Endothelial cell (in vitro differentiated cells): Measurements from ENCODE around the gene NAP1L4. TPM values are rescaled to one million over a fixed set of nuclear protein-coding genes. Genes with fewer than 3 reads are reported as not detected.
"Not testable (repeated sequence)": the region's sequence is repeated elsewhere in the genome, so short reads cannot be mapped to it uniquely, and the experiment has no call there.

ENCODE experiments used
- DNase-seq: peaks from one replicate; pipeline ENCODE4 v3.0.0; 2021; ENCODE audit warnings: low spot score
- H3K27ac Mint-ChIP-seq: one replicate; pipeline ENCODE4 v1.8.0; 2021; ENCODE audit warnings: mixed read lengths, inconsistent platforms; ENCODE audit not compliant: unreplicated experiment
- H3K27me3 Mint-ChIP-seq: one replicate; pipeline ENCODE4 v1.8.0; 2021; ENCODE audit warnings: mild to moderate bottlenecking, moderate library complexity, mixed read lengths, inconsistent platforms; ENCODE audit not compliant: unreplicated experiment
- H3K36me3 Mint-ChIP-seq: one replicate; pipeline ENCODE4 v1.8.0; 2021; ENCODE audit warnings: mild to moderate bottlenecking, low read depth, mixed read lengths, inconsistent platforms; ENCODE audit not compliant: unreplicated experiment
- H3K4me1 Mint-ChIP-seq: one replicate; pipeline ENCODE4 v1.8.0; 2021; ENCODE audit warnings: mild to moderate bottlenecking, mixed read lengths, inconsistent platforms; ENCODE audit not compliant: unreplicated experiment
- H3K4me3 Mint-ChIP-seq: one replicate; pipeline ENCODE4 v1.8.0; 2021; ENCODE audit warnings: mild to moderate bottlenecking, mixed read lengths, inconsistent platforms; ENCODE audit not compliant: unreplicated experiment
- H3K9me3 Mint-ChIP-seq: one replicate; pipeline ENCODE4 v1.8.0; 2021; ENCODE audit warnings: mixed read lengths, inconsistent platforms; ENCODE audit not compliant: unreplicated experiment
- total RNA-seq: library from RNA; stranded (reverse); fragmentation: NEBNext Ultra II Directional; extraction: Animal tissue kit (Norgen Biotek cat#: 25700); gene quantifications from one replicate; pipeline ENCODE4 v1.2.1, GENCODE V29; 2021; ENCODE audit not compliant: unreplicated experiment
- TF ChIP-seq, protein P1 (sequence below): fragments of 200-600 bp; sonication (generic); IDR thresholded peaks from one replicate; pipeline ENCODE4 v1.5.0; 2021; ENCODE audit warnings: antibody characterized with exemption; ENCODE audit not compliant: unreplicated experiment

Gene NAP1L4
- total RNA-seq, 1 donor from 2014 or later, result 148 TPM

DNA sequence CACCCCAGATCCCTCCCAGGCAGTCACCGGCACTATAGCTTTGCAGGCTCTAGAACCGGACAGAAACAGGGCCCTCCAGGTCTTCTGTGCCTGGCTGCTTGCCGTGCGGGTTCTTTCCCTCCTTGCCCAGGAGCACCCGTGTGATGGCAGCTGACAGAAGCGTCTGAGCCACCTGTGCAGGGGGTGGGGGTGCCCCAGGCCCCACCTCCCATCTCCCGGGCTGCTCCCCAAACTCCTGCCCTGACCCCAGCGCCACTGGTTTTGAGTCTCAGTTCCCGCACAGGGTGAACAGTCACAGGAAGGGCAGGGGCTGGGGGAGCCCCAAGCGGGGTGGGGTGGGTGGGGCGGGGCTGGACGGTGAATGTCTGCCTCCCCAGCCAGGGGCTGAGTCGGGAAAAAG, 49.7 kb downstream of the NAP1L4 start:
- Mint-ChIP-seq H3K4me3 (no peak overlapping the region), H3K36me3 (peaks cover 24% of the 10 kb centered on the region), H3K9me3 (peaks cover 11% of the 10 kb centered on the region), H3K4me1 (peaks cover 18% of the 10 kb centered on the region), H3K27me3 (peaks cover 13% of the 10 kb centered on the region), H3K27ac (no peak overlapping the region)
- TF ChIP-seq, protein P1, sequence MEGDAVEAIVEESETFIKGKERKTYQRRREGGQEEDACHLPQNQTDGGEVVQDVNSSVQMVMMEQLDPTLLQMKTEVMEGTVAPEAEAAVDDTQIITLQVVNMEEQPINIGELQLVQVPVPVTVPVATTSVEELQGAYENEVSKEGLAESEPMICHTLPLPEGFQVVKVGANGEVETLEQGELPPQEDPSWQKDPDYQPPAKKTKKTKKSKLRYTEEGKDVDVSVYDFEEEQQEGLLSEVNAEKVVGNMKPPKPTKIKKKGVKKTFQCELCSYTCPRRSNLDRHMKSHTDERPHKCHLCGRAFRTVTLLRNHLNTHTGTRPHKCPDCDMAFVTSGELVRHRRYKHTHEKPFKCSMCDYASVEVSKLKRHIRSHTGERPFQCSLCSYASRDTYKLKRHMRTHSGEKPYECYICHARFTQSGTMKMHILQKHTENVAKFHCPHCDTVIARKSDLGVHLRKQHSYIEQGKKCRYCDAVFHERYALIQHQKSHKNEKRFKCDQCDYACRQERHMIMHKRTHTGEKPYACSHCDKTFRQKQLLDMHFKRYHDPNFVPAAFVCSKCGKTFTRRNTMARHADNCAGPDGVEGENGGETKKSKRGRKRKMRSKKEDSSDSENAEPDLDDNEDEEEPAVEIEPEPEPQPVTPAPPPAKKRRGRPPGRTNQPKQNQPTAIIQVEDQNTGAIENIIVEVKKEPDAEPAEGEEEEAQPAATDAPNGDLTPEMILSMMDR, result no peak
- DNase-seq, result no peak

DNA sequence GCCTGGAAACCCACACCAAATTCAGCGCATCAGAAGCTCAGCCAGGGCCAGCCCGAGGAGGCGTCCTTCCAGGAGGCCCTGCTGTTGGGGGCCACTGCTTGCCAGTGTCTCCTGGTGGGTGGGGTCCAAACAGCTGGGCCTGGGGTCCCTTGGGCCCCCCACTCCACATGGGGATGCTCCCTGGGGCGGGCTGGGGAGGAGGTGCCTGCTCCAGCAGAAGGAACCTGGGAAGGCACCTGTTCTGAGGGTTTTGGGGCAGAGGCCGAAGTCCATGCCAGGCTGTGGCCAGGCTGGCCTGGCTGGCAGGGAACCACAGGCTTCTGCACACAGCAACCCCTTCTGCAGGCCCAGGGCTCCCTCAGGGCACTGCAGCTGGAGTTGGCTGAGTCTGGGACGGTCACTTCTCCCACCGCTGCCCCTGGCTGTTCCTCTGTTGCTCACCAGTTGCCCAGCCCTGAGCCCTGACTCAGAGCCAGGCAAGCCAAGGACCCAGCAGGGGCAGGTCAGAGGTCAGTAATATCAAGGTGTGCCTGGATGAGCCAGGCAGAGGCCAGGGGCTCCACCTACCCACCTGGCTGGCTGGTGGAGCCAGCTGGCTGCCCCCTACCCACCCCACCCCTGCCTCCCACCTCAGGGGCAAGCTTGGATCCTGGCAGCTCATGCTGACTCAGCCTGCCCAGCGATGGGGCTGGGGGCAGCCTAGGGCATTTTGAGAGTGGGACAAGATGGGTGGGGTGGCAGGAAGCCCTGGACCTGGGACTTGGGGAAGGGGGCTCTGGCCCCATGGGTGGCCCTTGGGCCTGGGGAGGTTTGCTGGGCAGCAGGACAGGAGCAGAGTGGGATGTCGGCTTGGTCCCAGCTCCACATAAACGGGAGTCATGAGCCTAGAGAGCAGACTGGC, 51.0 kb downstream of the NAP1L4 start:
- no peak for DNase-seq
- H3K27me3 Mint-ChIP-seq, result peaks cover 11% of the 10 kb centered on the region
- H3K4me1 Mint-ChIP-seq, result peaks cover 12% of the 10 kb centered on the region
- peaks cover 14% of the 10 kb centered on the region for H3K9me3 Mint-ChIP-seq
- H3K4me3 Mint-ChIP-seq, result no peak overlapping the region
- H3K27ac Mint-ChIP-seq, result no peak overlapping the region
- peaks cover 19% of the 10 kb centered on the region for H3K36me3 Mint-ChIP-seq
- TF ChIP-seq, protein P1, result no peak

DNA sequence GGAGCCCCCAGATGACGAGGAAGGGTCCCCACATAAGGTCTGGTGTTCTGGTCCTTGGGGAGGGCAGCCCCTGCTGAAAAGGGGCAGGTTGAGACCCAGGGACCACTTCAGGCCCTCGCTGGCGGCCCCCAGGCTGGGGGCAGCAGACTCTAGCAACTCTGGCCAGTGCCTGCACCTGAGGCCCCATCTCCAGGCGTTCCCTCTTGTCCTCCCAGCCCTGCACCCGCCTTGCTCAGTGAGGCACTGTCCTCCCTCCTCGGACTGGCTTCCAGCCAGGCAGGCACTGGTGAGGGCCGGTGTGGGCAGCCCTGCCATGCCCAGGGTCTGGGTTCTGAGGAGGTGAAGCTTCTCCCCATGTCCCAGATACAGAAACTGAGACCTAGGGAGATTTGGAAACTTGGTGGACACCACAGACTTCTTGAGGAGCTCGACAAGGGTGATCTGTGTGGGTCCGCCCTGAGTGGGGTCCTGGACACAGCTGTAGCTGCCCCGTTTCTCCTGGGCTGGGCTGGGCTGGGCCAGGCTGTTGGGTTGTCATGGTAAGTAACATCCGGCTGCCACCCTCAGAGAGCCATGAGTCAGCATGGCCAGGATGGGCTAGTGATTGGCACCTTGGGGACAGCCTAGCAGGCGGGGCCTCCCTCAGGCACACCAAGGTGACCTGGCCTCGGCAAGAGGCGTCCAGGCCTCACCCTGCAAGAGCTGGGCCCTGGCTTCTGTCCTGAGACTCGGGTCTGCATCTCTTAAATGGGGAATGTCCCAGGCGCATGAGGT, 51.8 kb downstream of the NAP1L4 start:
- Mint-ChIP-seq H3K4me1 (peaks cover 5% of the 10 kb centered on the region), H3K27ac (no peak overlapping the region), H3K27me3 (peaks cover 11% of the 10 kb centered on the region), H3K36me3 (peaks cover 19% of the 10 kb centered on the region), H3K9me3 (peaks cover 14% of the 10 kb centered on the region), H3K4me3 (no peak overlapping the region)
- TF ChIP-seq, protein P1, result no peak
- no peak for DNase-seq

DNA sequence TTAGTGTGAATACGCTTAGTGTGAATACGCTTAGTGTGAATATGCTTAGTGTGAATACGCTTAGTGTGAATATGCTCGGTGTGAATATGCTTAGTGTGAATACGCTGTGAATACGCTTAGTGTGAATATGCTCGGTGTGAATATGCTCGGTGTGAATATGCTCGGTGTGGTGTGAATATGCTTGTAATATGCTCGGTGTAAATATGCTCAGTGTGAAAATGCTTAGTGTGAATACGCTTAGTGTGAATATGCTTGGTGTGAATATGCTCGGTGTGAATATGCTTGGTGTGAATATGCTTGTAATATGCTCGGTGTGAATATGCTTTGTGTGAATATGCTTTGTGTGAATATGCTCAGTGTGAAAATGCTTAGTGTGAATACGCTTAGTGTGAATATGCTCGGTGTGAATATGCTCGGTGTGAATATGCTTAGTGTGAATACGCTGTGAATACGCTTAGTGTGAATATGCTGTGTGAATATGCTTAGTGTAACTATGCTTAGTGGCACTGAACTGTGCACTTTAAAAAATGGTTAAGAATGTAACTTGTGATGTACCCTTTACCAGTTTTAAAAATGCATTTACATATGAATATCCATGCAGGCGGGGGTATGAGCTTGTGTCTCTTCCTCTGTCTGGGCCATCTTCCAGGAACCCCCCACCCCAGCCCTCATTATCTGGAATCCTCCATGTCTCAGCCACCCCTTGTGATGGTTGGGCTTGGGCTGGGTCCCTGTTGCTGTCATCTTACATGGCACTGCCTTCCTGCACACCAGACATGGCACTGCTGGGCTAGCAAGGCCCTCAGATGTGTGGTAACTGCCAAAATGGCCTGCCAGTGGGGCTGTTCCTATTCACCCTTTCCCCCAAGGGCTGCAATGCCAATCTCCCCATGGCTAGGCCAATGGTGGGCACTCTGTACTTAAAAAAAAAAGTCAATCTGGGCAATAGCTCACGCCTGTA, 53.4 kb downstream of the NAP1L4 start:
- not testable (repeated sequence) for H3K4me1 Mint-ChIP-seq, DNase-seq
- H3K4me3 Mint-ChIP-seq, result peak overlapping the region; percentile 4
- H3K9me3 Mint-ChIP-seq, result peaks cover 14% of the 10 kb centered on the region
- peak overlapping the region; percentile 27 for H3K27ac Mint-ChIP-seq
- peaks cover 11% of the 10 kb centered on the region for H3K27me3 Mint-ChIP-seq
- peaks cover 19% of the 10 kb centered on the region for H3K36me3 Mint-ChIP-seq

DNA sequence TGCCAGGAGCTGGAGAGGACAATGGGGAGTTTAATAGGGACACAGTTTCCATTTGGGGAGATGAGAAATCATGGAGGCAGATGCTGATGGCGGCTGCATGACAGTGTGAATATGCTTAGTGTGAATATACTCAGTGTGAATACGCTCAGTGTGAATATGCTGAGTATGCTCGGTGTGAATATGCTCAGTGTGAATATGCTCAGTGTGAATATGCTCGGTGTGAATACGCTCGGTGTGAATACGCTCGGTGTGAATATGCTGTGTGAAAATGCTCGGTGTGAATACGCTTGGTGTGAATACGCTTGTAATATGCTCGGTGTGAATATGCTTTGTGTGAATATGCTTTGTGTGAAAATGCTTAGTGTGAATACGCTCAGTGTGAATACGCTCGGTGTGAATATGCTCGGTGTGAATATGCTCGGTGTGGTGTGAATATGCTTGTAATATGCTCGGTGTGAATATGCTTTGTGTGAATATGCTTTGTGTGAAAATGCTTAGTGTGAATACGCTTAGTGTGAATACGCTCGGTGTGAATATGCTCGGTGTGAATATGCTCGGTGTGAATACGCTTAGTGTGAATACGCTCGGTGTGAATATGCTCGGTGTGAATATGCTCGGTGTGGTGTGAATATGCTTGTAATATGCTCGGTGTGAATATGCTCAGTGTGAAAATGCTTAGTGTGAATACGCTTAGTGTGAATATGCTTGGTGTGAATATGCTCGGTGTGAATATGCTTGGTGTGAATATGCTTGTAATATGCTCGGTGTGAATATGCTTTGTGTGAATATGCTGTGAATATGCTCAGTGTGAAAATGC, 54.3 kb downstream of the NAP1L4 start:
- not testable (repeated sequence) for H3K27ac Mint-ChIP-seq, H3K4me1 Mint-ChIP-seq, DNase-seq, H3K27me3 Mint-ChIP-seq
- H3K4me3 Mint-ChIP-seq, result peak overlapping the region; percentile 70
- H3K9me3 Mint-ChIP-seq, result peaks cover 14% of the 10 kb centered on the region
- peaks cover 19% of the 10 kb centered on the region for H3K36me3 Mint-ChIP-seq
